ENCODE measurements around the gene NOD2.
A peak's percentile ranks its signal among the peaks of the same experiment; 100 is the strongest.

The NOD2 gene

GRCh38 chr16:50743581-50744225 is 50.3 kb downstream of the NOD2 start:
- no peak for DNase-seq

DNA sequence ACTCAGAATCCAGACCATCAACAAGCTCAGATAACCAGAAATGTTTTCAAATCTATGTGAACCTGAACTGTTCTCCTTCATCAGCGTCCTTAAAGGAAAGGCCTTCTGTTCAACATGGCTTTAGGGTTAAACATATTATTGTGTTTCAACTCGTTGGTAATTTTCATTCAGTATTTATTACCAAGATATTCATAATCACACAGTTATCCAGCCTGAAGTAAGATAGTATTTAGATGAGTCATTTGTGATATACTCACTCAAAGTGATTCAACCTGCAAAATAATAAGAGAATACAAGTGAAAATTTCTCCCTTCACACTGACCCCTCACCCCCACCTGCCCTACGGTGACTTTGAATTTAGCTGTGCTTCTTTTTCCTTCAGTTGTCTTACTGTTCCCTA is 51.5 kb downstream of the NOD2 start:
- no peak for DNase-seq

- no peak for DNase-seq
These were observed 52.5 kb downstream of the NOD2 start for GRCh38 chr16:50745940-50746339.

DNA sequence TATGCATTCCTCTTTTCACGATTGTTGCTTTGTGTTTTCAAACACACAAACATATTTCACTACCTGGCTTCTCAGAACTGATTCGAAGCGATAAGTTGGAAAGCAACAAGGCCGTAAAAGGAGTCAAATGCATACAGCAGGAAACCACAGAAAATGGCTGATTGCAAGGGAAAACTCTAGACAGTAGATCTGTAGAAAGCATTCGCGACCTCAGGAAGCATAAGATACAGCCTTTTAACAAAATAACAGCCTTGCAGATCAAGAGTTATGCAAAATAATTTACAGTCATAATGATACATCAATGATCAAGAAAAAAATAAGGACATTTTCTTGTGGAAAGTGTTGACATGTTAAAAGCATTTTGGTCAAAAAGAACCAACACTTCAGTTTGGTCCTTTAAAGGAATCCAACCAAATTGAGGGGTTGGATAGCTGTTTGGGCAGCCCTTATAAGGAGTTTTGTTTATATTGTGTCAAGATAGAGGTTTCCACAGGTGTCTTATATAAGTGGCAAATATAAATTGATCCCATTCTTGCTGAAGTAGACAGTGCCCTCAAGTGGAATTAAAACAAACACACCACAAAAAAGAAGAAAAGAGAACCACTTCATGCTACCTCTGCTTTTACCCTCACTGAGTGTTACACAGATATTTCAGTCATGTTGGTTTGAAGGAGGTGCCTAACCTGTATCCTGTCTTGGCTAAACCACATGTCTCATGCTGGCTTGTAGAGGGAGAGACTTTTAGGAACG is 54.0 kb downstream of the NOD2 start:
- DNase-seq: peak; percentile 85

- DNase-seq: no peak
These were observed 58.1 kb downstream of the NOD2 start for GRCh38 chr16:50751528-50751927.

- no peak for DNase-seq
These were observed 59.2 kb downstream of the NOD2 start for GRCh38 chr16:50752471-50753235.

DNA sequence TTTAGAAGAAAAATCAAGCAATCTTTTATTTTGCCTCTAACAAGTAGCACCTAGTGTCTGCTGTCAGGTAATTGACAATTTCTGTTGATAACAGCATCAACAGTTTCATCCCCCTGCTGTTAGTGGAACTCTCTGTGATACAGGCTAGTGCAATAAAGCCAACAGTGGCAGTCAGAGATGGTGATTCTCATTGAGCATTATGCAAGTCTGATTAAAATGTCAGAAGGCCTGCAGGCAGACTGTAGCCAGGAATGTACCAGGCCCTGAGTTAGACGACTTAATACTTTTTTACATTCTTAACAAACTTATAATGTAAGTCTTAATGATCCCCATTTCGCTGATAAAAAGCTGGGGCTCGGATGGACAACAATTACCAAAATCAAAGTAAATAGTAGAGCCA is 63.1 kb downstream of the NOD2 start:
- no peak for DNase-seq

GRCh38 chr16:50761267-50761666 is 67.9 kb downstream of the NOD2 start:
- DNase-seq: no peak

- no peak for DNase-seq
These were observed 68.8 kb downstream of the NOD2 start for GRCh38 chr16:50762241-50762640.

GRCh38 chr16:50763211-50763610 is 69.8 kb downstream of the NOD2 start:
- DNase-seq: no peak

- no peak for DNase-seq
These were observed 71.9 kb downstream of the NOD2 start for GRCh38 chr16:50765260-50765659.

DNA sequence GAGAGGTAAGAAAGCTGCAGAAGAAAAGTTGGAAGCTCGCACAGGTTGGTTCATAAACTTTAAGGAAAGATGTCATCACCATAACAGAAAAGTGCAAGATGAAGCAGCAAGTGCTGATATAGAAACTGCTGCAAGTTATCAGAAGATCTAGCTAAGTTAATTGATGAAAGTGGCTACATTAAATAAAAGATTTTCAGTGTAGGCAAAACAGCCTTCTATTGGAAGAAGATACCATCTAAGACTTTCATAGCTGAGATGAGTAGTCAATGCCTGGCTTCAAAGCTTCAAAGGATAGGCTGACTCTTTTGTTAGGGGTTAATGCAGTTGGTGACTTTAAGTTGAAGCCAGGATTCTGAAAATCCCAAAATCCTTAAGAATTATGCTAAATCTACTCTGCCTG is 72.5 kb downstream of the NOD2 start:
- no peak for DNase-seq

- no peak for DNase-seq
These were observed 73.8 kb downstream of the NOD2 start for GRCh38 chr16:50767197-50767596.

GRCh38 chr16:50771366-50771765 is 78.0 kb downstream of the NOD2 start:
- DNase-seq: no peak

- DNase-seq: no peak
These were observed 81.0 kb downstream of the NOD2 start for GRCh38 chr16:50774405-50774804.

- DNase-seq: no peak
These were observed 81.6 kb downstream of the NOD2 start for GRCh38 chr16:50774960-50775359.

DNA sequence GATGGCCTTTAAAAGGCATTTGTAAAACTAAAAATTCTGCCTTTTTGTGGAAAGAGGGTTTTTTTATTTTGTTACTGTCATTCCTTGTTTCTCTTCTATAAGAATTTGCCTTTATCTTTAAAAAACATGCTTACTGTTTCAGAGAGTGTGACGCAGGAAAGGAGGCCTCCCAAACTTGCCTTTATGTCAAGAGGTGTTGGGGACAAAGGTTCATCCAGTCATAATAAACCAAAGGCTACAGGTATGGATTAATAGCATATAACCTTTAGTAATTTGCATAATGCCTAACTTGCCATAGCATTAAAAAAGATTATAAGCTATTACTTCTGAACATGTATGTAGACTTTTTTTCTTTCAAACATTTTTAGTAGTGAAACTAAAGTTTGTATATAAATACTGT is 82.6 kb downstream of the NOD2 start:
- no peak for DNase-seq

- no peak for DNase-seq
These were observed 85.1 kb downstream of the NOD2 start for GRCh38 chr16:50778284-50779163.

DNA sequence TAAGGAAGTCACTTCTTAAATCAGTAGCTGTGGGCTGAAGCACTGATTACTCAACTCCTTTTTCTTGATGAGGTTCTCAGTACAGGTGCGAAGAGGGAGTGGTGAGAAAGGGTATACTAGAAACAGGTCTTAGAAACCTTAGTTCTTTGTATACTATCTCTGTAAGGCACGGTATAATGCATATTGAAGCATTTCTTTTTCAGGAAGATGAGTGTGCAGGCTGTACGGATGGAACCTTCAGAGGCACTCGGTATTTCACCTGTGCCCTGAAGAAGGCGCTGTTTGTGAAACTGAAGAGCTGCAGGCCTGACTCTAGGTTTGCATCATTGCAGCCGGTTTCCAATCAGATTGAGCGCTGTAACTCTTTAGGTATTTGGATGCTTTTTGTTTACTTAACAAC is 87.6 kb downstream of the NOD2 start:
- no peak for DNase-seq

GRCh38 chr16:50781518-50781917 is 88.1 kb downstream of the NOD2 start:
- DNase-seq: no peak

All from GF-D8 (cell line).